Activated T-cell treated with anti-CD3 and anti-CD28 coated beads, Interleukin-2, amount 50 U/mL, for 1 hour (primary cell): ENCODE results near the gene NFATC2.
"Not testable (repeated sequence)": the region's sequence is repeated elsewhere in the genome, so short reads cannot be mapped to it uniquely, and the experiment has no call there.

Experiments
- DNase-seq: peaks from one replicate; pipeline ENCODE4 v3.0.0-alpha.2; 2020

The NFATC2 gene

DNA sequence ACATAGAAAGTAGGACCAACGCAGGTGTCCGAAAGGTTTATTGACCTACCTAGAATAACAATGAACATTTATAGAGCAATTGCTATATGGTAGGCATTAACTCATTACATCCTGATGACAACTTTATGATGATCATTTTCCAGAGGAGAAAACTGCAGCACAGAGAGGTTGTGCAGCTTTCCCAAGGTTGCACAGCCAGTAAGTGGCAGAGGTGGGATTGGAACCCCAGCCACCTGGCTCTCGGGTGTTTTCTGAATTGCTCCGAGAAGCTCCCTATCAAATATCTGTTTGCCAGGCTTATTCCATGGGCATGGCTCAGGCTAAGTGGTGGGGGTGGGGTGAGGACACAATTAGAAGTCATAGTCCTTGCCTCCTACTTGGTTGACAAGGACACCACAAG, 24.1 kb upstream of the NFATC2 start:
- no peak for DNase-seq

DNA sequence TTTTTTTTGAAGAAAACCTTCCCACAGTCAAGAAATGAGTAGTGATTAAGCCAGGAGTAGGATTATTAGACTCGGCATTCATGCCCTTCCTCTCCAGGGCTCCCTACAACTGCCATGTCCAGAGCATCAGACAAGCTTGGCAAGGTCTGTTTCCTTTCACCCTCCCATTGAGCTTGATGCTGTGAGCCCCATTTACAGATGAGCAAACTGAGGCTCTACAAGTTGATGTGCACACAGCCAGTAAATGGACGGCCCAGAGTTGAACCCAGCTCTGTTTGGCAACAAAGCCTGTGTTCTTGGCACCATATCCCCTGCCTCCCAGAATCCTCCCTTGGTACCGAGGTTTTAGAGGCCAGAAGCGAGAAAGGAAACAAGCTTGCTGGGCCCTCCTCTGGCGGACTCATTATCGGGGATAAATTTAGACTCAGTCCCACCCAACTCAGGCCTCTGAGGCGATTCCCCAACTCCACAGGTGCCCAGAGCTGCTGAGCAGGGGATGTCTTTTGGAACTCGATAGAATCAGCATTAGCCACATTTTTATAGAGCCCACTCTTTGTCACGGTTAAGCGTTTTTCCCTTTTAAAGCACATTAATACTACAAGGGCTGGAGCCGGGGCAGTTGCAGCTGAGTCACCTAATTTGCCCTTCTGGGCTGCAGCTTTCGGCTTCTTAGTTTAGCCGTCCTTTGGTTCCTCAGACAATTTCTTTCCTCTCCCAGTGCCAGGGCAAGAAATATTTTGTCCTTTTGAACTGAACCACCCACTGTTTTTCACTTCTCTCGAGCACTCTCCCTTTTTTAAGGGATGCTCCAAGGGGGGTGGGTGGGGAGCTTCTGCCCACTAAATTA, 23.0 kb upstream of the NFATC2 start:
- DNase-seq, result no peak

GRCh38 chr20:51563486-51564332, 21.2 kb upstream of the NFATC2 start:
- no peak for DNase-seq

GRCh38 chr20:51563174-51563485, 20.6 kb upstream of the NFATC2 start:
- DNase-seq, result no peak

DNA sequence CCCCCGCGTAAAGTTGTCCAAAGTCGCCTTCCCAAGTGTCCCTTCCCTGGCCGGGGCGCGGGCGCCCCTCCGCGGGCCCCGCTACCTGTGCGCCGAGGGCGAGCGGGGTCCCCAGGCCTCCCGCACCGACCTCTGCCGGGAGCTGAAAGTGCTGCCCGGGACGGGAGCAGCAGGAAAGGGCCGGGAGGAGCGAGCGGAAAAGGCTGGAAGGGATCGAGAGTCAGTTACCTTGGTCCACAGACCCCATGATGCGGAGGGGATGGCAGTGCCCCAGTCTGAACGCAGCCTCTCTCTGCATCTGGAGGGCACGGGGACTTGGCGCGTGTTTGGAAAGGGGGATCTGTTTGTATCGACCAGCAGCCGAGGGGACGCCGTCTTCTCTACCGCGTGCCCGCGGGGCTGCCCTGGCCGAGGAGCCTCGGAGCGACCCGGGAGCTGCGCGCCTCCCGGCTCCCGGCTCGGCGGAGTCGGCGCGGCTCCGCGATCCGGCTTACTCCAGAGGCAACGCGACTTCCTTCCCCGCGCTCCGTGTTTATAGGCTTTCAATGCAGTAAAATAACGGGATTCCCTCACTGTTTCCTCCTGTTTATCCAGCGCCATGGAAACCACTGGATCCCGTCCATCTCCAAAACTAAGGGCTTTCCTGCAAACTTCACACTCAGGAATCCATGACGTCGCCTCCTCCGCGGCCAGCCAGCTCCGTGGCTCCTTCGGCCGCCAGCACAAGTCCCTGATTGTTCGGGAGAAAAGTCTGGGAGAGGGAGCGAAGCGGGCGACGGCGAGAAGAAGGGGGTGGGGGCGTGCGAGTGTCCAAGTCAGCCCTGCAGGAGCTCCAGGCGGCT, 20.0 kb upstream of the NFATC2 start:
- peak; percentile 49 for DNase-seq

DNA sequence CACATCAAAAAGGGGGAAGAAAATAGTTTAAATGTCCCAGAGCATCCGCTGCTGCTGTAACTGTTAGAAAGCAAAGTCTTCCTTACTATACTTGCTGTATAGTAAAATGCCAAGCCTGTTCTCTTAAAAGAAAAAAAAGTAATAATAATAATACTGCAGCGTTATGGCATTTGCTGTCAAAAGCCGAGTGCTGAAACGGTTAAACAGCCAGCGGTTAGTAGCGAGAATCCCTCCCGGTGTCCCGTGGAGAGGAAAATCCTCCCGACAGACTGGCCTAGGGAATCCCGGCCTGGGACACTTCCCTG, 19.5 kb upstream of the NFATC2 start:
- no peak for DNase-seq

DNA sequence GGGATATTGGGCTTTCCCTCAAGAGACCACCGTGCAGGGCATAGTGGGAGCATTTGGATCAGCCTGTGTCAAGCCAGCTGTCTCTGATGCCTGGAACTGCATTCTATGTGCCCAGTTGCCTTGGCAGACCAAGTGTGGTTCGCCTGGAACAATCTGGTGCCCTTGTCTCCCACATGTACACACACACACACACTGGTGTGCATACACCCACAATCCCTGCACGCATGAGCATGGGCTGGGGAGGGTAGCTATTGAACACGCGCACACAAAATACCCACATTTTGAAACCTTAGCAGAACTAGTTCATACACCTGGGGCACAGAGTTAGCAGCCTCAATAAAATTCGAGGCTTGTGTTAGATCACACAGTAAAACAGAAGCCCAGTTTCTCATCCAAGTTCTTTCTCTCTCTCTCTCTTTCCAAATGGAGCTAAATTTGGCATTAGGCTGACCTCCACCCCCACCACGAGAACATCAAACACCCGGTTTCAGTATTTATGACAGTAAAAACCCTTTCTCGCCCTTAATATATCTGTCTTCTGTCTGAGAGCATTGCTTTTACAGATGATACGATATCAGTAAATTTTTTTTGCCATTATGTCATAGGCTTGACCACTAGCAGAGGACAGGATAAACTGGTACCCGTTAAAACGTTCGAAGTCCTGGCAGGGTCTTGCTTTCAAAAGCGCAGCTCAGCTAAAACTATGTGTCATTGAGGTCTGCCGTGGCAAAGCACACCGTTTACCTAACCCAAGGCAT, 18.2 kb upstream of the NFATC2 start:
- no peak for DNase-seq

DNA sequence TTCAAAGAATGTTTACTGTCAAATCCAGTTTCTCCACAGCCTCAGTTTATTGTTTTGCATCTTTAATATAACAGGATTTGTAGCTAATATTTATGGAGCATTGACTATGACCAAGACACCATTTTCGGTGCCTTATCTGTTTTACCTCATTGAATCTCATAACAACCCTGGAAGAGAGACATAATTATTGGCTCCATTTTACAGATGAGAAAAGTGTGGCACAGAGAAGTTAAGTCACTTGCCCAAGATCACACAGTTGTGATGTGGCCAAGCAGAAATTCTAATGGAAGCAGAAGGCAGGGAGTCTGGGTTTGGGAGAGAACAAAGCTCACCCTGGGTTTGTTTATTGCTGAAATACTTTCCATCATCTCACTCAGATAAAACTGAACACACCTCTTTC, 17.5 kb upstream of the NFATC2 start:
- no peak for DNase-seq

GRCh38 chr20:51554538-51555165, 12.1 kb upstream of the NFATC2 start:
- no peak for DNase-seq

GRCh38 chr20:51553897-51554486, 11.5 kb upstream of the NFATC2 start:
- no peak for DNase-seq

DNA sequence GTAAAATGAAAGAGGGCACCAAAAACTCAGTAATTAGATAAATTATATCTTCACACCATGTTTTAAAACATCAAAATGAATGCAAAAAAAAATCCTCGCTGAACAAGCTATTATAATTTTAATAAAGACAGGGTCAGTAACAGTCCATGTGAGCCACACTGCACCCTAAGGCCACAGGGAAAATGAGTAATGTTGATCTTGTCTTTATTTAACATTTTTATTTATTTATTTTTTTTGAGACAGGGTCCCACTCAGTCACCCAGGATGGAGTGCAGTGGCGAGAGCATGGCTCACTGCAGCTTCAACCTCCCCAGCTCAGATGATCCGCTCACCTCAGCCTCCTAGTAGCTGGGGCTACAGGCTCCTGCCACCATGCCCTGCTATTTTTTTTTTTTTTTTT, 8.7 kb upstream of the NFATC2 start:
- DNase-seq, result no peak

GRCh38 chr20:51549474-51549873, 7.0 kb upstream of the NFATC2 start:
- no peak for DNase-seq

GRCh38 chr20:51547951-51548350, 5.4 kb upstream of the NFATC2 start:
- DNase-seq, result no peak

DNA sequence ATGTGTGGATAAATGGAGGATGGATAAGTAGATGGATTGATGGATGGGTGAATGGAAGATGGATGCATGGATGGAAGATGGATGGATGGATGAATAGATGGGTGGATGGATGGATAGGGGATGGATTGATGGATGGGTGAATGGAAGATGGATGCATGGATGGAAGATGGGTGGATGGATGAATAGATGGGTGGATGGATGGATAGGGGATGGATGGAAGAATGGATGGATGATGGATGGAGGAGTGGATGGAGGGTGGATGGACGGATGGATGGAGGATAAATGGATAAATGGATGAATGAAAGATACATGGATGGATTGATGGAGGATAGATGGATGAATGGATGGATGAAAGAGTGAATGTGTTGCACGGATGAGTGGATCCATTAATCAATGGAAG, 3.0 kb upstream of the NFATC2 start:
- no peak for DNase-seq

GRCh38 chr20:51543422-51543788, 886 bp upstream of the NFATC2 start:
- no peak for DNase-seq

DNA sequence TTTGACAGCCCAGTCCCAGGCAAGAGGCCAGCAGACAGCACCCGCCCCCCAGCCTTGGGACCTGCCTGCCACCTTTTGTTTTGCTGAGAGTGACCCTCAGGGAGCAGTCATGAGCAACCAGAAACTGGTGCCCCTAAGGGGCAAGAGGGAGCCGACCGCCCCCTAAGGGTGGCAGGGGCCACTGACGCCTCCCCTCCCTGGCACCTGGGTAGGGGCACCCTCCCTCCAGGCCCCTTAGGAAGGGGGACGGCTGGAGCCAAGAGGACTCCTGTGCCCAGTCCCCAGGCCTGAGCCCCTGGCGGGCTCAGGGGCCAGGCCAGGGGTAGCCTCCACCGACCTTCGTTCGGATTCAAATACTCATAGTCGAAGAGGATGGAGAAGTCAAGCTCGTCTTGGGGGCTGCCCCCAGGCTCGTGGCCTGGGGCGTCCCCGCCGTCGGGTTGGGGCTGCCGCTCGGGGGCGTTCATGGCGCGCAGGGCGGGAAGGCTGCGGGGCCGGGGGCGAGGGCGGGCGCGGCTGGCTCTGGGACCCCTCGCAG, 417 bp downstream of the NFATC2 start:
- DNase-seq, result peak; percentile 74

- peak; percentile 79 for DNase-seq
Observed at GRCh38 chr20:51541189-51542032, 1.1 kb downstream of the NFATC2 start.

GRCh38 chr20:51540580-51540979, 1.9 kb downstream of the NFATC2 start:
- DNase-seq, result no peak

- not testable (repeated sequence) for DNase-seq
Observed at GRCh38 chr20:51540074-51540473, 2.4 kb downstream of the NFATC2 start.
